RWPE2 (cell line): ENCODE data around the gene APP.
A peak's percentile ranks its signal among the peaks of the same experiment; 100 is the strongest.

Experiments used
- ATAC-seq: fragments of 200-7000 bp; cut with Tn5 transposase; 3 replicates; pipeline ENCODE4 v1.9.1; 2021; ENCODE audit warnings: low read depth
- DNase-seq: peaks from one replicate; pipeline ENCODE4 v3.0.0-alpha.2; 2020; ENCODE audit warnings: low spot score
- H3K27ac ChIP-seq: fragments of 450-650 bp; 2 replicates; pipeline ENCODE4 v1.5.1; 2017; ENCODE audit warnings: mild to moderate bottlenecking; ENCODE audit not compliant: poor library complexity, severe bottlenecking
- H3K27me3 ChIP-seq: fragments of 250-450 bp; sonication (Bioruptor Pico); 2 replicates; pipeline ENCODE4 v1.5.1; 2021; ENCODE audit warnings: mild to moderate bottlenecking, moderate library complexity; ENCODE audit not compliant: insufficient read depth, poor library complexity, severe bottlenecking
- H3K36me3 ChIP-seq: fragments of 250-450 bp; sonication (Bioruptor Pico); 2 replicates; pipeline ENCODE4 v1.5.1; 2020; ENCODE audit warnings: low read depth, mild to moderate bottlenecking, moderate library complexity
- H3K4me1 ChIP-seq: fragments of 250-450 bp; sonication (Bioruptor Pico); 2 replicates; pipeline ENCODE4 v1.5.1; 2021; ENCODE audit warnings: mild to moderate bottlenecking, moderate library complexity; ENCODE audit not compliant: insufficient read depth, poor library complexity, severe bottlenecking
- H3K4me3 ChIP-seq: fragments of 250-450 bp; sonication (Bioruptor Pico); 2 replicates; pipeline ENCODE4 v1.5.1; 2021; ENCODE audit warnings: mild to moderate bottlenecking, moderate library complexity; ENCODE audit not compliant: severe bottlenecking
- H3K9me3 ChIP-seq: fragments of 250-450 bp; sonication (Bioruptor Pico); 2 replicates; pipeline ENCODE4 v1.5.1; 2021; ENCODE audit warnings: mild to moderate bottlenecking, moderate library complexity; ENCODE audit not compliant: severe bottlenecking
- TF ChIP-seq, protein P1 (sequence below): fragments of 450-650 bp; IDR thresholded peaks from one replicate; pipeline ENCODE4 v1.5.1; 2017; ENCODE audit warnings: mild to moderate bottlenecking, moderate library complexity; ENCODE audit not compliant: poor library complexity, severe bottlenecking

Gene APP

DNA sequence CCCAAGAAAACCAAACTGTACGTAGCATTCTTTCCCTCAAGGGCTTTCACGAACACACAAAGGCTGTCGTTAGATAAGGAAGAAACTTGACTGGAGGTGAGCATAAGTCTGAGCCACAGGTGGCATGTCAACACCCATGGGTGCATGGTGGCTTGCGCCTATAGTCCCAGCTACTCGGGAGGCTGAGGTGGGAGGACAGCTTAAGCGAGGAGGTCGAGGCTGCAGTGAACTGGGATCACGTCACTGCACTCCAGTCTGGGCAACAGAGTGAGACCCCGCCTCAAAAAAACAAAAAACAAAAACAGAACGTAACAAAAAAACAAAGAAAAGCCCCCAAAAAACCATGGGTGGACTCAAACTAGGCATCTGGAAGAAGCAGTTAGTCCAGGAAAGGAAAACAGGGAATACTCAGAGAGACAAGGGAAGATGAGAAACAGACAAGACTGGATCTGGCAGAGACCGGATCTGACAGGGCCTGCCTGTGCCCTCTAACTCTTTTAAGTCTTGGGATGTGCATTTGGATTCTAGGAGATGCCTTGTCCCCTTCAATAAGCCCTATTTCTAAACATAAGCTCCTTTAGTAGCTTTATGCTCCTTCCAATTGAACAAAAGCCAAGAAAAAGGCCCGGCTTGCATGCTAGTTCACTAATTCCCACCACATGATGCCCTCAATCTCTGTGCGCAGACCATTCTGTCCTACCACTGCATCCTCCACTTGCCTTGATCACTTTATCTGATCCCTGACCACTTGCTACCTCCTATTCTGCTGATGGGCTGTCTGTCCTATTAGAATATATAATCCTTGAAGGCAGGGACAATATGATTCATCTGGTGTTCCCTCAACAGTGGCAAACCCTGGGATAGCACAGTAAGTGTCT is 73.8 kb downstream of the APP start:
- no peak overlapping the region for H3K27ac ChIP-seq
- peaks cover 33% of the 10 kb centered on the region for H3K4me1 ChIP-seq
- no peaks in the 10 kb centered on the region for H3K27me3 ChIP-seq
- H3K36me3 ChIP-seq = 0 out of 2 replicates have a peak, but pooled peaks cover 10% of the 10 kb centered on the region
- no peak overlapping the region for H3K4me3 ChIP-seq
- ATAC-seq (no peak), DNase-seq (no peak)
- H3K9me3 ChIP-seq = no peaks in the 10 kb centered on the region
- TF ChIP-seq, protein P1, sequence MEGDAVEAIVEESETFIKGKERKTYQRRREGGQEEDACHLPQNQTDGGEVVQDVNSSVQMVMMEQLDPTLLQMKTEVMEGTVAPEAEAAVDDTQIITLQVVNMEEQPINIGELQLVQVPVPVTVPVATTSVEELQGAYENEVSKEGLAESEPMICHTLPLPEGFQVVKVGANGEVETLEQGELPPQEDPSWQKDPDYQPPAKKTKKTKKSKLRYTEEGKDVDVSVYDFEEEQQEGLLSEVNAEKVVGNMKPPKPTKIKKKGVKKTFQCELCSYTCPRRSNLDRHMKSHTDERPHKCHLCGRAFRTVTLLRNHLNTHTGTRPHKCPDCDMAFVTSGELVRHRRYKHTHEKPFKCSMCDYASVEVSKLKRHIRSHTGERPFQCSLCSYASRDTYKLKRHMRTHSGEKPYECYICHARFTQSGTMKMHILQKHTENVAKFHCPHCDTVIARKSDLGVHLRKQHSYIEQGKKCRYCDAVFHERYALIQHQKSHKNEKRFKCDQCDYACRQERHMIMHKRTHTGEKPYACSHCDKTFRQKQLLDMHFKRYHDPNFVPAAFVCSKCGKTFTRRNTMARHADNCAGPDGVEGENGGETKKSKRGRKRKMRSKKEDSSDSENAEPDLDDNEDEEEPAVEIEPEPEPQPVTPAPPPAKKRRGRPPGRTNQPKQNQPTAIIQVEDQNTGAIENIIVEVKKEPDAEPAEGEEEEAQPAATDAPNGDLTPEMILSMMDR = no peak

DNA sequence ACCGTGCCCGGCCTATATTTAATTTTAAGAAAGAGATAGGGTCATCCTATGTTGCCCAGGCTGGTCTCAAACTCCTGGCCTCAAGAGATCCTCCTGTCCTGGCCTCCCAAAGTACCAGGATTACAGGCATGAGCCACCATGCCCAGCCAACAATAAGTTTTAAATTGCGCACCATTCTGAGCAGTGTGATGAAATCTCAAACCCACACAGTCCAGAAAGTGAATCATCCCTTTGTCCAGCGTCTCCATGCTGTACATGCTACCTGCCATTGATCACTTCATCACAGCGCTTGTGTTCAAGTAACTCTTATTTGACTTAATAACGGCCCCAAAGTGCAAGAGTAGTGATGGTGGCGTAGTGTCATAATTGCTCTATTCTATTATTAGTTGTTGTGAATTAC is 75.4 kb downstream of the APP start:
- Histone ChIP-seq H3K4me3 (no peak overlapping the region), H3K4me1 (peaks cover 27% of the 10 kb centered on the region), H3K36me3 (0 out of 2 replicates have a peak, but pooled peaks cover 10% of the 10 kb centered on the region), H3K27ac (no peak overlapping the region), H3K27me3 (no peaks in the 10 kb centered on the region), H3K9me3 (no peaks in the 10 kb centered on the region)
- TF ChIP-seq, protein P1 = no peak
- DNase-seq (no peak), ATAC-seq (no peak)

DNA sequence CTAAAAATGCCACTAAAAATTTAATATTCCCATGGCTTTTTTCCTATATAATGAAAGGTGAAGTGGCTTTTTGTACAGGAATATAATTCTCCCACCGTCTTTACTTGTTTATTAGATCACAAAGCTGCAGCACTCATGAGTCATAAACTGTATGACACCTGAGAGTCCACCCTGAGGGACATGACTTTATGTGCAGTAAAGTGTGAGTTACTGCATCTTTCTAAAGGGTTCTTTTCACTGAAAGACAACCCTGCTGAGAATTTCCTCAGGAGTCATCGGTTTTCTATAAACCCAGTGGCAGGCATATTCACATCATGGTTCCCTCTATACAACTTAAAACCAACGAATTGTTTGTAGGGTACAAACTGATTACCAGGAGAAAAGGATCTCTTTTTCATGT is 77.4 kb downstream of the APP start:
- ATAC-seq (peak; percentile 50; the same call in 2 of the 3 replicates), DNase-seq (no peak)
- no peak overlapping the region for H3K27ac ChIP-seq
- peaks cover 22% of the 10 kb centered on the region for H3K36me3 ChIP-seq
- H3K4me3 ChIP-seq = no peak overlapping the region
- TF ChIP-seq, protein P1 = no peak
- H3K27me3 ChIP-seq = no peaks in the 10 kb centered on the region
- peaks cover 7% of the 10 kb centered on the region for H3K4me1 ChIP-seq
- H3K9me3 ChIP-seq = no peaks in the 10 kb centered on the region

DNA sequence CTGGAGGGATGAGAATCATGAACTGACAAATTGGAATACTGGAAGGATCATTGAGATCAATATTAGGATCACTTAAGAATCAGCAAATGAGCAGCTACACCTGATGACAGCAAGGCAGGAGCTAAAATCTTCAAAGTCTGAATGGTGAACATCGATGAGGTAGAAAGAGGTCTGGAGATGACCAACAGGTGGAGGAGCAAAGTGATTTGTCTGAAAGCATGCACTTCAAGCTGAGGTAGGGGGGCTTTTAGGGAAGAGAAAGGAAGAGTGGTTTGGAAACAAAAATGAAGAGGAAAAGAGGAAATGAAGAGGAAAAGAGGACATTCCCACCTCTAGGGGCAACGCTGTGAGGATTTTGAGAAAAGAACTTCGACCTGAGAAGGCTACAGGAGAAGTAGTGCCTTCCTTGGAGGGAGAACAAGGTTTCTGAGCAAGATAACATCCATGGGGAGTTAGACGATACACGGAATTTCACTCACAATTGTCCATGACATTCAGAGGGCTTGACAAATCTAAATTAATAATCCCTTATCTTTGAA is 79.0 kb downstream of the APP start:
- H3K9me3 ChIP-seq = no peaks in the 10 kb centered on the region
- peaks cover 23% of the 10 kb centered on the region for H3K36me3 ChIP-seq
- ATAC-seq = no peak
- H3K27ac ChIP-seq = no peak overlapping the region
- DNase-seq = no peak
- H3K27me3 ChIP-seq = no peaks in the 10 kb centered on the region
- TF ChIP-seq, protein P1 = no peak
- H3K4me3 ChIP-seq = no peak overlapping the region
- H3K4me1 ChIP-seq = peaks cover 6% of the 10 kb centered on the region

DNA sequence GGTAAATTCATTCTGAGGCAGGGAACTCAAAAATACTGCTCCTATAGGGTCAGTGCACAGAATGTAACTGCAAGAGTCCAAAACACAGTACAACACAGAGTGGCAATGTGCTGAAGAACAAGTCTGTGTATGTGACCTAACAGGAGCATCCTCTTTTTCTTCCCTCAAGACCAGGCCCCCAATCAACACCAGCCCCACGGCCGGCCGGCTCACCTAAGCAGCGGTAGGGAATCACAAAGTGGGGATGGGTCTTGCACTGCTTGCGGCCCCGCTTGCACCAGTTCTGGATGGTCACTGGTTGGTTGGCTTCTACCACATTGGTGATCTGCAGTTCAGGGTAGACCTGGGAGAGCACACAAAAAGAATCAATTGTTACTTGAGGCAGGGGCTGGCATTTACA is 80.8 kb downstream of the APP start:
- Histone ChIP-seq H3K36me3 (peaks cover 26% of the 10 kb centered on the region), H3K4me1 (peaks cover 6% of the 10 kb centered on the region), H3K4me3 (no peak overlapping the region), H3K9me3 (no peaks in the 10 kb centered on the region), H3K27ac (no peak overlapping the region), H3K27me3 (no peaks in the 10 kb centered on the region)
- TF ChIP-seq, protein P1 = no peak
- ATAC-seq (no peak), DNase-seq (no peak)
